GM20431 (cell line): ENCODE data around the gene F11R.
"Not testable (repeated sequence)": the region's sequence is repeated elsewhere in the genome, so short reads cannot be mapped to it uniquely, and the experiment has no call there.

Experiments used
- in situ Hi-C: fragments of 300-500 bp; cut with MseI, MboI; formaldehyde crosslinking; loops from one replicate; pipeline ENCODE4 v1.15.0; 2020; ENCODE audit warnings: low sequenced_read_pairs; ENCODE audit not compliant: unreplicated experiment

The F11R gene

GRCh38 chr1:160981584-160982411, 39.2 kb downstream of the F11R start:
- in situ Hi-C loops = no loop called here

- in situ Hi-C loops = no loop called here
Measured at GRCh38 chr1:160979286-160979685, 41.7 kb downstream of the F11R start.

GRCh38 chr1:160978510-160978927, 42.4 kb downstream of the F11R start:
- in situ Hi-C loops = no loop called here

- in situ Hi-C loops = no loop called here
Measured at GRCh38 chr1:160975026-160975425, 45.9 kb downstream of the F11R start.

- in situ Hi-C loops = loop anchor here (25.0 kb wide), 2 partner anchors 286 to 561 kb away; partner anchors contain the start of gene VANGL2
Measured at GRCh38 chr1:160973491-160973890, 47.5 kb downstream of the F11R start.

- in situ Hi-C loops = loop anchor here (25.0 kb wide), 2 partner anchors 286 to 561 kb away; partner anchors contain the start of gene VANGL2
Measured at GRCh38 chr1:160972939-160973338, 48.0 kb downstream of the F11R start.

GRCh38 chr1:160971618-160972056, 49.3 kb downstream of the F11R start:
- in situ Hi-C loops = loop anchor here (25.0 kb wide), 2 partner anchors 284 to 559 kb away; partner anchors contain the start of gene VANGL2

GRCh38 chr1:160963521-160963920, 57.4 kb downstream of the F11R start:
- in situ Hi-C loops = loop anchor here (25.0 kb wide), 2 partner anchors 276 to 551 kb away; partner anchors contain the start of gene VANGL2

GRCh38 chr1:160961419-160961818, 59.5 kb downstream of the F11R start:
- in situ Hi-C loops = loop anchor here (25.0 kb wide), 2 partner anchors 274 to 549 kb away; partner anchors contain the start of gene VANGL2

- in situ Hi-C loops = loop anchor here (10.0 to 25.0 kb wide), 3 partner anchors 122 to 545 kb away; partner anchors contain the start of gene VANGL2
Measured at GRCh38 chr1:160956966-160957365, 64.0 kb downstream of the F11R start.

GRCh38 chr1:160954158-160955104, 66.5 kb downstream of the F11R start, which contains the start of gene ITLN2:
TSS of gene ITLN2 (minus strand) at chr1:160954809. CDS start at chr1:160954741, 68 bp downstream.
- in situ Hi-C loops = loop anchor here (10.0 to 25.0 kb wide), 3 partner anchors 120 to 542 kb away; partner anchors contain the start of gene VANGL2

GRCh38 chr1:160953030-160953429, 67.9 kb downstream of the F11R start:
- in situ Hi-C loops = loop anchor here (10.0 to 25.0 kb wide), 3 partner anchors 118 to 541 kb away; partner anchors contain the start of gene VANGL2

GRCh38 chr1:160952129-160952510, 68.8 kb downstream of the F11R start:
- in situ Hi-C loops = loop anchor here (10.0 to 25.0 kb wide), 3 partner anchors 117 to 540 kb away; partner anchors contain the start of gene VANGL2

GRCh38 chr1:160951443-160952128, 69.4 kb downstream of the F11R start:
- in situ Hi-C loops = loop anchor here (10.0 to 25.0 kb wide), 3 partner anchors 117 to 539 kb away; partner anchors contain the start of gene VANGL2

- in situ Hi-C loops = loop anchor here (10.0 to 25.0 kb wide), 3 partner anchors 116 to 538 kb away; partner anchors contain the start of gene VANGL2
Measured at GRCh38 chr1:160950657-160951056, 70.3 kb downstream of the F11R start.

- in situ Hi-C loops = loop anchor here (10.0 to 25.0 kb wide), 3 partner anchors 115 to 538 kb away; partner anchors contain the start of gene VANGL2
Measured at GRCh38 chr1:160949881-160950280, 71.1 kb downstream of the F11R start.

- in situ Hi-C loops = not testable (repeated sequence)
Measured at GRCh38 chr1:160949216-160949880, 71.6 kb downstream of the F11R start.

- in situ Hi-C loops = not testable (repeated sequence)
Measured at GRCh38 chr1:160947174-160947759, 73.7 kb downstream of the F11R start.
